ENCODE results near the gene TWF1. TPM values are rescaled to one million over a fixed set of nuclear protein-coding genes. Genes with fewer than 3 reads are reported as not detected.

TWF1 gene
- polyA plus RNA-seq, 3 donors, result 9.9 to 20.7 (median 13.7) TPM

DNA sequence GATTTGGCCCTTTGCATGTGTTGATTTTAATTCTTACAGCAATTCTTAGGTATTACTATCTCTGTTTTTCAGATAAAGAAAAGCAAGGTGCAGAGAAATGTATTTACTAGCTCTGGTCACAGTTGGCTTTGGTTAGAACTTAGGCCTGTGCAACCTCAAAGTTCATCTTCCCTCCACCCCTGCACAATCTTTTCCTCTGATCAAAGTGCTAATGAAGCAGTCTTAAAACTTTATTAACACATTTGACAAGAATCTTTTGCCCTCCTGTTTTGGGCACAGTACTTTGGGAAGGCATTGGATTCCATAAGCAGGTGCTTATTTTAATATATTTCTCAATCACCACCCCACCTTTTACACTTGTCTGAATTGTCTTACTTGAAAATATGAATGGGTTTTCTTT, 44.6 kb downstream of the TWF1 start:
- no peak overlapping the region for H3K9ac ChIP-seq (ENCODE audit: insufficient read depth, low read length, poor library complexity, severe bottlenecking)
- H3K36me3 Mint-ChIP-seq, result peaks cover 8 to 10% of the 10 kb centered on the region in 2 donors

GRCh38 chr12:43760396-43760795, 45.7 kb downstream of the TWF1 start:
- peaks cover 50% of the 10 kb centered on the region for H3K4me1 Mint-ChIP-seq
- peaks cover 25% of the 10 kb centered on the region for H4K20me1 ChIP-seq (ENCODE audit: insufficient read depth, low read length)
- H3K27ac ChIP-seq (ENCODE audit: low read depth in 1 of 2, low read length in 2 of 2), result peak overlapping the region in 1 of 2 donors; percentile 97
- no peak overlapping the region for H2AFZ ChIP-seq (ENCODE audit: insufficient read depth, low read depth, low read length, poor library complexity, severe bottlenecking)
- no peaks in the 10 kb centered on the region for H3K9me3 Mint-ChIP-seq
- peaks cover 0 to 4% (median 0%) of the 10 kb centered on the region in 3 donors for H3K27me3 Mint-ChIP-seq (ENCODE audit: low read depth in 3 of 3)
- H3K4me1 ChIP-seq (ENCODE audit: control insufficient read depth in 1 of 2, insufficient read depth in 2 of 2, low read length in 2 of 2), result peaks cover 32 to 46% of the 10 kb centered on the region in 2 donors
- intact Hi-C loops (cut with micrococcal nuclease), result no loop called here
- H3K4me3 Mint-ChIP-seq, result peak overlapping the region; percentile 31 to 97
- H3K4me3 ChIP-seq (replicated peaks in 1 of 3; ENCODE audit: low read depth in 2 of 3, low read length in 3 of 3), result peak overlapping the region in 1 of 3 experiments; percentile 89
- H3K27me3 ChIP-seq (ENCODE audit: control insufficient read depth in 2 of 2, insufficient read depth in 2 of 2, low read length in 2 of 2), result no peaks in the 10 kb centered on the region
- H3K36me3 Mint-ChIP-seq, result peaks cover 8 to 10% of the 10 kb centered on the region in 2 donors
- H3K79me2 ChIP-seq (ENCODE audit: insufficient read depth, low read length), result peaks cover 74% of the 10 kb centered on the region
- peak overlapping the region; percentile 81 for H3K4me2 ChIP-seq (replicated peaks; ENCODE audit: extremely low read depth, low read length, poor library complexity, severe bottlenecking)
- TF ChIP-seq, protein P1, sequence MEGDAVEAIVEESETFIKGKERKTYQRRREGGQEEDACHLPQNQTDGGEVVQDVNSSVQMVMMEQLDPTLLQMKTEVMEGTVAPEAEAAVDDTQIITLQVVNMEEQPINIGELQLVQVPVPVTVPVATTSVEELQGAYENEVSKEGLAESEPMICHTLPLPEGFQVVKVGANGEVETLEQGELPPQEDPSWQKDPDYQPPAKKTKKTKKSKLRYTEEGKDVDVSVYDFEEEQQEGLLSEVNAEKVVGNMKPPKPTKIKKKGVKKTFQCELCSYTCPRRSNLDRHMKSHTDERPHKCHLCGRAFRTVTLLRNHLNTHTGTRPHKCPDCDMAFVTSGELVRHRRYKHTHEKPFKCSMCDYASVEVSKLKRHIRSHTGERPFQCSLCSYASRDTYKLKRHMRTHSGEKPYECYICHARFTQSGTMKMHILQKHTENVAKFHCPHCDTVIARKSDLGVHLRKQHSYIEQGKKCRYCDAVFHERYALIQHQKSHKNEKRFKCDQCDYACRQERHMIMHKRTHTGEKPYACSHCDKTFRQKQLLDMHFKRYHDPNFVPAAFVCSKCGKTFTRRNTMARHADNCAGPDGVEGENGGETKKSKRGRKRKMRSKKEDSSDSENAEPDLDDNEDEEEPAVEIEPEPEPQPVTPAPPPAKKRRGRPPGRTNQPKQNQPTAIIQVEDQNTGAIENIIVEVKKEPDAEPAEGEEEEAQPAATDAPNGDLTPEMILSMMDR (IDR thresholded peaks at IDR 0.05), result no peak
- H3K27ac Mint-ChIP-seq, result peak overlapping the region in 6 of 7 donors; percentile 27 to 99 (median 90)
- H3K9ac ChIP-seq (ENCODE audit: insufficient read depth, low read length, poor library complexity, severe bottlenecking), result no peak overlapping the region
- no peak for DNase-seq
- H3K36me3 ChIP-seq (replicated peaks in 1 of 2; ENCODE audit: control insufficient read depth in 1 of 2, insufficient read depth in 2 of 2, low read length in 2 of 2), result peaks cover 0 to 28% of the 10 kb centered on the region in 2 donors
- 83% methylated on average over 1 of the region's 2 CpGs for WGBS (ENCODE audit: insufficient coverage)
- H3K9me3 ChIP-seq (replicated peaks in 1 of 2; ENCODE audit: control insufficient read depth in 1 of 2, insufficient read depth in 1 of 2, low read length in 2 of 2), result no peaks in the 10 kb centered on the region

More for the DNA sequence above, 44.6 kb downstream of the TWF1 start:
- Mint-ChIP-seq H3K4me3 (no peak overlapping the region), H3K27me3 (ENCODE audit: low read depth in 3 of 3) (peaks cover 0 to 4% (median 0%) of the 10 kb centered on the region in 3 donors), H3K9me3 (no peaks in the 10 kb centered on the region), H3K27ac (no peak overlapping the region), H3K4me1 (peaks cover 47% of the 10 kb centered on the region)
- no peak overlapping the region for H3K4me3 ChIP-seq (replicated peaks in 1 of 3; ENCODE audit: low read depth in 2 of 3, low read length in 3 of 3)
- peaks cover 32 to 46% of the 10 kb centered on the region in 2 donors for H3K4me1 ChIP-seq (ENCODE audit: control insufficient read depth in 1 of 2, insufficient read depth in 2 of 2, low read length in 2 of 2)
- peaks cover 35% of the 10 kb centered on the region for H4K20me1 ChIP-seq (ENCODE audit: insufficient read depth, low read length)
- H3K27me3 ChIP-seq (ENCODE audit: control insufficient read depth in 2 of 2, insufficient read depth in 2 of 2, low read length in 2 of 2), result no peaks in the 10 kb centered on the region
- no peaks in the 10 kb centered on the region for H3K9me3 ChIP-seq (replicated peaks in 1 of 2; ENCODE audit: control insufficient read depth in 1 of 2, insufficient read depth in 1 of 2, low read length in 2 of 2)
- H3K4me2 ChIP-seq (replicated peaks; ENCODE audit: extremely low read depth, low read length, poor library complexity, severe bottlenecking), result no peak overlapping the region
- H3K27ac ChIP-seq (ENCODE audit: low read depth in 1 of 2, low read length in 2 of 2), result no peak overlapping the region
- H3K36me3 ChIP-seq (replicated peaks in 1 of 2; ENCODE audit: control insufficient read depth in 1 of 2, insufficient read depth in 2 of 2, low read length in 2 of 2), result peaks cover 0 to 35% of the 10 kb centered on the region in 2 donors
- no peak for DNase-seq
- intact Hi-C loops (cut with micrococcal nuclease), result no loop called here
- H2AFZ ChIP-seq (ENCODE audit: insufficient read depth, low read depth, low read length, poor library complexity, severe bottlenecking), result no peak overlapping the region
- peaks cover 77% of the 10 kb centered on the region for H3K79me2 ChIP-seq (ENCODE audit: insufficient read depth, low read length)
- TF ChIP-seq, protein P1 (IDR thresholded peaks at IDR 0.05), result no peak

Data from CD14-positive monocyte (primary cell).